Measurements from ENCODE around the gene TMEM132D. TPM values are rescaled to one million over a fixed set of nuclear protein-coding genes. Genes with fewer than 3 reads are reported as not detected.

Gene TMEM132D
- total RNA-seq, result not detected in 2 replicates

GRCh38 chr12:129903956-129904829 is at the start of gene TMEM132D:
TSS of gene TMEM132D (minus strand) at chr12:129904025.
- intact Hi-C loops (cut with micrococcal nuclease), result no loop called here

GRCh38 chr12:129949651-129950050 is 45.8 kb upstream of the TMEM132D start:
- no peaks in the 10 kb centered on the region for H3K4me1 Mint-ChIP-seq (ENCODE audit: low read depth)
- H3K27ac Mint-ChIP-seq, result no peak overlapping the region
- intact Hi-C loops (cut with micrococcal nuclease), result no loop called here
- H3K36me3 Mint-ChIP-seq (ENCODE audit: low read depth), result no peaks in the 10 kb centered on the region
- no peak overlapping the region for H3K4me3 Mint-ChIP-seq
- H3K9me3 Mint-ChIP-seq, result no peaks in the 10 kb centered on the region
- DNase-seq (ENCODE audit: low spot score), result no peak
- no peaks in the 10 kb centered on the region for H3K27me3 Mint-ChIP-seq (ENCODE audit: insufficient read depth)

More at GRCh38 chr12:129903956-129904829, at the start of gene TMEM132D:
- DNase-seq (ENCODE audit: low spot score), result no peak
- no peaks in the 10 kb centered on the region for H3K36me3 Mint-ChIP-seq (ENCODE audit: low read depth)
- H3K27me3 Mint-ChIP-seq (ENCODE audit: insufficient read depth), result peaks cover 19% of the 10 kb centered on the region
- no peak within 1 kb of the TSS for H3K27ac Mint-ChIP-seq
- no peaks in the 10 kb centered on the region for H3K4me1 Mint-ChIP-seq (ENCODE audit: low read depth)
- H3K4me3 Mint-ChIP-seq, result no peak within 1 kb of the TSS
- H3K9me3 Mint-ChIP-seq, result no peaks in the 10 kb centered on the region

- DNase-seq (ENCODE audit: low spot score), result no peak
- no peaks in the 10 kb centered on the region for H3K27me3 Mint-ChIP-seq (ENCODE audit: insufficient read depth)
- H3K4me3 Mint-ChIP-seq, result no peak overlapping the region
- H3K27ac Mint-ChIP-seq, result no peak overlapping the region
- H3K9me3 Mint-ChIP-seq, result peaks cover under 1% of the 10 kb centered on the region
- no peaks in the 10 kb centered on the region for H3K36me3 Mint-ChIP-seq (ENCODE audit: low read depth)
- intact Hi-C loops (cut with micrococcal nuclease), result no loop called here
- no peaks in the 10 kb centered on the region for H3K4me1 Mint-ChIP-seq (ENCODE audit: low read depth)
These were observed 37.8 kb upstream of the TMEM132D start for GRCh38 chr12:129941618-129942017.

GRCh38 chr12:129938089-129938488 is 34.3 kb upstream of the TMEM132D start:
- Mint-ChIP-seq H3K27me3 (ENCODE audit: insufficient read depth) (no peaks in the 10 kb centered on the region), H3K9me3 (peaks cover 13% of the 10 kb centered on the region), H3K27ac (no peak overlapping the region), H3K36me3 (ENCODE audit: low read depth) (no peaks in the 10 kb centered on the region), H3K4me1 (ENCODE audit: low read depth) (no peaks in the 10 kb centered on the region), H3K4me3 (no peak overlapping the region)
- no peak for DNase-seq (ENCODE audit: low spot score)
- intact Hi-C loops (cut with micrococcal nuclease), result no loop called here

- Mint-ChIP-seq H3K9me3 (peaks cover 13% of the 10 kb centered on the region), H3K4me1 (ENCODE audit: low read depth) (no peaks in the 10 kb centered on the region), H3K4me3 (no peak overlapping the region), H3K27ac (no peak overlapping the region), H3K36me3 (ENCODE audit: low read depth) (no peaks in the 10 kb centered on the region), H3K27me3 (ENCODE audit: insufficient read depth) (no peaks in the 10 kb centered on the region)
- intact Hi-C loops (cut with micrococcal nuclease), result no loop called here
- no peak for DNase-seq (ENCODE audit: low spot score)
These were observed 33.6 kb upstream of the TMEM132D start for GRCh38 chr12:129937426-129937825.

- Mint-ChIP-seq H3K4me3 (no peak overlapping the region), H3K4me1 (ENCODE audit: low read depth) (no peaks in the 10 kb centered on the region), H3K27me3 (ENCODE audit: insufficient read depth) (no peaks in the 10 kb centered on the region), H3K9me3 (peaks cover 18% of the 10 kb centered on the region), H3K27ac (no peak overlapping the region), H3K36me3 (ENCODE audit: low read depth) (no peaks in the 10 kb centered on the region)
- intact Hi-C loops (cut with micrococcal nuclease), result no loop called here
- DNase-seq (ENCODE audit: low spot score), result no peak
These were observed 24.8 kb upstream of the TMEM132D start for GRCh38 chr12:129928643-129929042.

- intact Hi-C loops (cut with micrococcal nuclease), result no loop called here
- H3K9me3 Mint-ChIP-seq, result peaks cover 18% of the 10 kb centered on the region
- no peak overlapping the region for H3K4me3 Mint-ChIP-seq
- no peak overlapping the region for H3K27ac Mint-ChIP-seq
- no peaks in the 10 kb centered on the region for H3K4me1 Mint-ChIP-seq (ENCODE audit: low read depth)
- no peaks in the 10 kb centered on the region for H3K36me3 Mint-ChIP-seq (ENCODE audit: low read depth)
- DNase-seq (ENCODE audit: low spot score), result no peak
- no peaks in the 10 kb centered on the region for H3K27me3 Mint-ChIP-seq (ENCODE audit: insufficient read depth)
These were observed 23.6 kb upstream of the TMEM132D start for GRCh38 chr12:129927316-129927900.

GRCh38 chr12:129911428-129912049 is 7.7 kb upstream of the TMEM132D start:
- DNase-seq (ENCODE audit: low spot score), result peak; percentile 3
- intact Hi-C loops (cut with micrococcal nuclease), result loop anchor here (2.0 kb wide), 2 partner anchors 719 to 943 kb away; no protein-coding TSS in a partner anchor
- Mint-ChIP-seq H3K4me3 (no peak overlapping the region), H3K9me3 (no peaks in the 10 kb centered on the region), H3K36me3 (ENCODE audit: low read depth) (no peaks in the 10 kb centered on the region), H3K27me3 (ENCODE audit: insufficient read depth) (peaks cover 2% of the 10 kb centered on the region), H3K27ac (no peak overlapping the region), H3K4me1 (ENCODE audit: low read depth) (no peaks in the 10 kb centered on the region)

- no peak overlapping the region for H3K4me3 Mint-ChIP-seq
- intact Hi-C loops (cut with micrococcal nuclease), result loop anchor here (2.0 kb wide), 2 partner anchors 717 to 941 kb away; no protein-coding TSS in a partner anchor
- no peaks in the 10 kb centered on the region for H3K36me3 Mint-ChIP-seq (ENCODE audit: low read depth)
- H3K4me1 Mint-ChIP-seq (ENCODE audit: low read depth), result no peaks in the 10 kb centered on the region
- H3K27me3 Mint-ChIP-seq (ENCODE audit: insufficient read depth), result peaks cover 5% of the 10 kb centered on the region
- no peaks in the 10 kb centered on the region for H3K9me3 Mint-ChIP-seq
- no peak for DNase-seq (ENCODE audit: low spot score)
- H3K27ac Mint-ChIP-seq, result no peak overlapping the region
These were observed 5.5 kb upstream of the TMEM132D start for GRCh38 chr12:129909051-129910020.

GRCh38 chr12:129903092-129903945 is 506 bp downstream of the TMEM132D start:
- Mint-ChIP-seq H3K36me3 (ENCODE audit: low read depth) (no peaks in the 10 kb centered on the region), H3K4me1 (ENCODE audit: low read depth) (no peaks in the 10 kb centered on the region), H3K9me3 (no peaks in the 10 kb centered on the region), H3K4me3 (no peak overlapping the region), H3K27me3 (ENCODE audit: insufficient read depth) (peaks cover 19% of the 10 kb centered on the region), H3K27ac (no peak overlapping the region)
- intact Hi-C loops (cut with micrococcal nuclease), result no loop called here
- DNase-seq (ENCODE audit: low spot score), result no peak

- intact Hi-C loops (cut with micrococcal nuclease), result no loop called here
- Mint-ChIP-seq H3K27ac (no peak overlapping the region), H3K27me3 (ENCODE audit: insufficient read depth) (peaks cover 19% of the 10 kb centered on the region), H3K4me1 (ENCODE audit: low read depth) (no peaks in the 10 kb centered on the region), H3K36me3 (ENCODE audit: low read depth) (no peaks in the 10 kb centered on the region), H3K4me3 (no peak overlapping the region), H3K9me3 (no peaks in the 10 kb centered on the region)
- DNase-seq (ENCODE audit: low spot score), result no peak
These were observed 1.3 kb downstream of the TMEM132D start for GRCh38 chr12:129902371-129903091.

All from activated T-helper 1 cell treated with anti-CD3 and anti-CD28 coated beads, Interleukin-12 subunit alpha, Interleukin-12 subunit beta, Interleukin-2, Interleukin-4 antibody, amounts not matched to agents 30 ng/mL and 10 ng/mL and 1 ng/mL, durations not matched to agents 14 hours and 24 hours and 36 hours (primary cell).